GM18502 (cell line): ENCODE results near the gene CAMK2N1.

Experiments used
- ATAC-seq: cut with Tn5 transposase; IDR thresholded peaks from one replicate; pipeline ENCODE4 v1.9.1; 2021; ENCODE audit warnings: mild to moderate bottlenecking; ENCODE audit not compliant: unreplicated experiment, poor library complexity

Gene CAMK2N1

GRCh38 chr1:20448671-20449071 lies 37.3 kb downstream of the CAMK2N1 start:
- no peak for ATAC-seq

- ATAC-seq: no peak
Measured at GRCh38 chr1:20447794-20448193, 38.2 kb downstream of the CAMK2N1 start.

- no peak for ATAC-seq
Measured at GRCh38 chr1:20446796-20447195, 39.2 kb downstream of the CAMK2N1 start.

GRCh38 chr1:20445956-20446355 lies 40.1 kb downstream of the CAMK2N1 start:
- ATAC-seq: no peak

- ATAC-seq: no peak
Measured at GRCh38 chr1:20443703-20444586, 42.1 kb downstream of the CAMK2N1 start.

- ATAC-seq: no peak
Measured at GRCh38 chr1:20442920-20443625, 42.9 kb downstream of the CAMK2N1 start.

GRCh38 chr1:20440785-20441200 lies 45.2 kb downstream of the CAMK2N1 start:
- no peak for ATAC-seq

- no peak for ATAC-seq
Measured at GRCh38 chr1:20439282-20439681, 46.7 kb downstream of the CAMK2N1 start.

- no peak for ATAC-seq
Measured at GRCh38 chr1:20437640-20438039, 48.4 kb downstream of the CAMK2N1 start.

- ATAC-seq: no peak
Measured at GRCh38 chr1:20432891-20433290, 53.1 kb downstream of the CAMK2N1 start.
